ENCODE results near the gene TATDN3.
"Not testable (repeated sequence)": the region's sequence is repeated elsewhere in the genome, so short reads cannot be mapped to it uniquely, and the experiment has no call there.

The TATDN3 gene

DNA sequence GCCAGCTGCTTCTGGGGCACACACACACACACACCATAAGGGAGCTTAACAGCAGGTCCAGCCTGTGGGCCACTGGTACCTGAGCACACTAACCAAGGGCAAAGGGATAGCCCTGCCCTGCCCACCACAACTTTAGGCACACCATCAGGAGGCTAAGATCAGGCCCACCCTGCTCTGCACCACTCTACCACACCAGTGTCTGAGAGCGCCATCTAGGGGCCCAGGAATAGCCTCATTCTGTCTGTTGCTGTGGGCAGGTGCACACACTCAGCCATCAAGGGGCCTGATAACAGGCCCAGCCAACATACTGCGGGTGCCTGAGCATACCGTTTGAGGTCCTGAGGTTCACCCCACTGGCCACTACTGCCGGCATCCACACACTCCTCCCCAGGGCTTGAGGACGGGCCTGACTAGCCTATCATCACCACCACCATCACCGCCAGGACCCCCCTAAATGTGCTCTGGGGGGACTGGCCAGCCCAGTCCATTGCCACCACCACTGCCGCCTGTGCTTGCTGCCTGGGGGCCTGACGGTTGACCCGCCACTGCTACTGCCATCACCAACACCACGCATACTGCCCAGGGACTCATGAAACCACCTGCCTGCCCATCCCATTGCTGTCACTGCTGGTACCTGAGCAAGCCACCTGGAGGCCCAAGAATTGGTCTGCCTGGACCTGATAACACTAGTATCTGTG is 31.4 kb upstream of the TATDN3 start:
- no peaks in the 10 kb centered on the region for H3K4me1 ChIP-seq (ENCODE audit: control insufficient read depth, insufficient read depth, low read length)
- no peaks in the 10 kb centered on the region for H3K27me3 ChIP-seq (ENCODE audit: control insufficient read depth, insufficient read depth, low read length)
- H3K9ac ChIP-seq (ENCODE audit: low read length) = no peak overlapping the region
- no peaks in the 10 kb centered on the region for H3K9me3 ChIP-seq (ENCODE audit: control insufficient read depth, low read length)
- H3K36me3 ChIP-seq (ENCODE audit: control insufficient read depth, insufficient read depth, low read length) = no peaks in the 10 kb centered on the region
- H3K4me3 ChIP-seq (ENCODE audit: low read length) = no peak overlapping the region

- Histone ChIP-seq H3K36me3 (ENCODE audit: control insufficient read depth, insufficient read depth, low read length) (no peaks in the 10 kb centered on the region), H3K9ac (ENCODE audit: low read length) (no peak overlapping the region), H3K4me3 (ENCODE audit: low read length) (no peak overlapping the region), H3K4me1 (ENCODE audit: control insufficient read depth, insufficient read depth, low read length) (no peaks in the 10 kb centered on the region), H3K9me3 (ENCODE audit: control insufficient read depth, low read length) (no peaks in the 10 kb centered on the region), H3K27me3 (ENCODE audit: control insufficient read depth, insufficient read depth, low read length) (no peaks in the 10 kb centered on the region)
Observed at GRCh38 chr1:212762234-212762633, 29.5 kb upstream of the TATDN3 start.

DNA sequence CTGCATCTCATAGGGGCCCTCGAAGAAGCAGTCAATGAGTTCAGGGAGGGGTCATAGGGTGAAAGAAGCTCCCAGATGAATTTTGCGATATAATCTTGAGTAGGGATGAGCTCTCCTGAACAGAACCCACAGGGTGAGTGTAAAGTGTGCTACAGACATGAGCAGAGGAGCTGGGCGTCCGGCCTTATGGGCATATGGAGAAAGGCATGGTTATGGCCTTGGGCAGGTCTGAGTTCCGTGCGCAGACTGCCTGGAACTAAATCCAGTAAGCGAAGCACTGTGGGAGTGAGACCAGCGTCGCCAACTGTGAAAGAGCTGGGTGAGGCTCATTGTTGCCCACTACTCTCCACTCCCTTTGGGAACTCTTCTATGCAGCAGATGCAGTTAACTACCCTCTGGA is 28.9 kb upstream of the TATDN3 start:
- Histone ChIP-seq H3K9me3 (ENCODE audit: control insufficient read depth, low read length) (no peaks in the 10 kb centered on the region), H3K27me3 (ENCODE audit: control insufficient read depth, insufficient read depth, low read length) (no peaks in the 10 kb centered on the region), H3K4me3 (ENCODE audit: low read length) (no peak overlapping the region), H3K9ac (ENCODE audit: low read length) (no peak overlapping the region), H3K36me3 (ENCODE audit: control insufficient read depth, insufficient read depth, low read length) (no peaks in the 10 kb centered on the region), H3K4me1 (ENCODE audit: control insufficient read depth, insufficient read depth, low read length) (no peaks in the 10 kb centered on the region)

DNA sequence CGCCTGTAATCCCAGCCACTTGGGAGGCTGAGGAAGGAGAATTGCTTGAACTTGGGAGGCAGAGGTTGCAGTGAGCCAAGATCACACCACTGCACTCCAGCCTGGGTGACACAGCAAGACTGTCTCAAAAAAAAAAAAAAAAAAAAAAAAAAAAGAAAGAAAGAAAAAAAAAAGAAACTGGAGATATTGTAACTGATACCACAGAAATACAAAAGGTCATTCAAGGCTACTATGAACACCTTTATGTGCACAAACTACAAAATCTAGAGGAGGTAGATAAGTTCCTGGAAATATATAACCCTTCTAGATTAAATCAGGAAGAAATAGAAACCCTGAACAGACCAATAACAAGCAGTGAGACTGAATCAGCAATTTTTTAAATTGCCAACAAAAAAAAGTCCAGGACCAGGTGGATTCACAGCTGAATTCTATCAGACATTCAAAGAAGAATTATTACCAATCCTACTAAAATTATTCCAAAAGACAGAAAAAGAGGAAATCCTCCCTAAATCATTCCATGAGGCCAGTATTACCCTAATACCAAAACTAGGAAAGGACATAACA is 26.9 kb upstream of the TATDN3 start:
- not testable (repeated sequence) for H3K4me3 ChIP-seq (ENCODE audit: low read length); H3K36me3 ChIP-seq (ENCODE audit: control insufficient read depth, insufficient read depth, low read length); H3K27me3 ChIP-seq (ENCODE audit: control insufficient read depth, insufficient read depth, low read length)

GRCh38 chr1:212766825-212767224 is 24.9 kb upstream of the TATDN3 start:
- H3K4me1 ChIP-seq (ENCODE audit: control insufficient read depth, insufficient read depth, low read length); H3K27me3 ChIP-seq (ENCODE audit: control insufficient read depth, insufficient read depth, low read length); H3K9ac ChIP-seq (ENCODE audit: low read length); H3K4me3 ChIP-seq (ENCODE audit: low read length); H3K36me3 ChIP-seq (ENCODE audit: control insufficient read depth, insufficient read depth, low read length); H3K9me3 ChIP-seq (ENCODE audit: control insufficient read depth, low read length): not testable (repeated sequence)

More for the DNA sequence above, 26.9 kb upstream of the TATDN3 start:
- not testable (repeated sequence) for H3K4me1 ChIP-seq (ENCODE audit: control insufficient read depth, insufficient read depth, low read length); H3K9me3 ChIP-seq (ENCODE audit: control insufficient read depth, low read length); H3K9ac ChIP-seq (ENCODE audit: low read length)

DNA sequence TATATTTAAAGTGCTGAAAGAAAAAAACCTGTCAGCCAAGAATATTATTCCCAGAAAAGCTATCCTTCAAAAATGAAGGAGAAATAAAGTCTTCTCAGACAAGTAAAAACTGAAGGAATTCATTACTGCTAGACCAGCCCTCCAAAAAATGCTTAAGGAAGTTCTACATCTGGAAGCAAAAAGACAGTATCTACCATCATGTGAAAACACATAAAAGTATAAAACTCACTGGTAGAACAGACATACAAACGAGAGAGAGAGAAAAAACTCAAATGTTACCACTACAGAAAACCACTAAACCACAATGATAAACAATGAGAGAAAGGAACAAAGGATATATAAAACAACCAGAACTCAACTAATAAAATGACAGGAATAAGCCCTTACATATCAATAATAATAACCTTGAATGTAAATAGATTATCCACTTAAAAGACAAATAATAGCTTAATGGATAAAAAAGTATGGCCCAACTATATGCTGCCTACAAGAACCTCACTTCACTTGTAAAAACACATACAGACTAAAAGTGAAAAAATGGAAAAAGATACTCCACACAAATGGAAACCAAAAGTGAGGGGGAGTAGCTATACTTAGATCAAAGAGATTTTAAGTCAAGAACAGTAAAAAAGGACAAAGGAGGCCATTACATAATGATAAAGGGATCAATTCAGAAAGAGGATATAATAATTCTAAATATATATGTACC is 22.1 kb upstream of the TATDN3 start:
- no peaks in the 10 kb centered on the region for H3K9me3 ChIP-seq (ENCODE audit: control insufficient read depth, low read length)
- no peak overlapping the region for H3K9ac ChIP-seq (ENCODE audit: low read length)
- no peak overlapping the region for H3K4me3 ChIP-seq (ENCODE audit: low read length)
- no peaks in the 10 kb centered on the region for H3K36me3 ChIP-seq (ENCODE audit: control insufficient read depth, insufficient read depth, low read length)
- H3K4me1 ChIP-seq (ENCODE audit: control insufficient read depth, insufficient read depth, low read length) = no peaks in the 10 kb centered on the region
- H3K27me3 ChIP-seq (ENCODE audit: control insufficient read depth, insufficient read depth, low read length) = no peaks in the 10 kb centered on the region

- Histone ChIP-seq H3K9ac (ENCODE audit: low read length) (no peak overlapping the region), H3K4me3 (ENCODE audit: low read length) (no peak overlapping the region), H3K36me3 (ENCODE audit: control insufficient read depth, insufficient read depth, low read length) (no peaks in the 10 kb centered on the region), H3K9me3 (ENCODE audit: control insufficient read depth, low read length) (no peaks in the 10 kb centered on the region), H3K4me1 (ENCODE audit: control insufficient read depth, insufficient read depth, low read length) (no peaks in the 10 kb centered on the region), H3K27me3 (ENCODE audit: control insufficient read depth, insufficient read depth, low read length) (no peaks in the 10 kb centered on the region)
Observed at GRCh38 chr1:212771341-212771740, 20.4 kb upstream of the TATDN3 start.

- Histone ChIP-seq H3K4me1 (ENCODE audit: control insufficient read depth, insufficient read depth, low read length) (no peaks in the 10 kb centered on the region), H3K9me3 (ENCODE audit: control insufficient read depth, low read length) (no peaks in the 10 kb centered on the region), H3K27me3 (ENCODE audit: control insufficient read depth, insufficient read depth, low read length) (no peaks in the 10 kb centered on the region), H3K4me3 (ENCODE audit: low read length) (no peak overlapping the region), H3K36me3 (ENCODE audit: control insufficient read depth, insufficient read depth, low read length) (no peaks in the 10 kb centered on the region), H3K9ac (ENCODE audit: low read length) (no peak overlapping the region)
Observed at GRCh38 chr1:212773011-212773410, 18.7 kb upstream of the TATDN3 start.

DNA sequence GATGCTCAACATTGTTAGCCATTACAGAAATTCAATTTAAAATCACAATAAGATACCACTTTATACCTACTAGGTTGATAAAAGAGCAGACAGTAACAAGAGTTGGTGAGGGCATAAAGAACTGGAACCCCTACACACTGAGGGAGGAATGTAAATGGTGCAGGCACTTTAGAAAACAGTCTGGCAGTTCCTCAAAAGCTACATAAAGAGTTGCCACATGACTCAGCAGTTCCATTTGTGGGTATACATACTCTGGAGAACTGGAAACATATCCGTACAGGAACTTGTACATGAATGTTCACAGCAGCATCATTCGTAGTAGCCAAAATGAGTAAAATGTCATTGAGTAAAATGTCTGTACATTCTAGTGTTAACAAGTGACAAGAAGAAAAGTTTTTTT is 17.1 kb upstream of the TATDN3 start:
- no peak overlapping the region for H3K9ac ChIP-seq (ENCODE audit: low read length)
- H3K4me1 ChIP-seq (ENCODE audit: control insufficient read depth, insufficient read depth, low read length) = no peaks in the 10 kb centered on the region
- H3K27me3 ChIP-seq (ENCODE audit: control insufficient read depth, insufficient read depth, low read length) = no peaks in the 10 kb centered on the region
- no peaks in the 10 kb centered on the region for H3K36me3 ChIP-seq (ENCODE audit: control insufficient read depth, insufficient read depth, low read length)
- H3K9me3 ChIP-seq (ENCODE audit: control insufficient read depth, low read length) = no peaks in the 10 kb centered on the region
- no peak overlapping the region for H3K4me3 ChIP-seq (ENCODE audit: low read length)

GRCh38 chr1:212775241-212775640 is 16.5 kb upstream of the TATDN3 start:
- Histone ChIP-seq H3K9ac (ENCODE audit: low read length) (no peak overlapping the region), H3K4me3 (ENCODE audit: low read length) (no peak overlapping the region), H3K4me1 (ENCODE audit: control insufficient read depth, insufficient read depth, low read length) (no peaks in the 10 kb centered on the region), H3K9me3 (ENCODE audit: control insufficient read depth, low read length) (no peaks in the 10 kb centered on the region), H3K27me3 (ENCODE audit: control insufficient read depth, insufficient read depth, low read length) (no peaks in the 10 kb centered on the region), H3K36me3 (ENCODE audit: control insufficient read depth, insufficient read depth, low read length) (no peaks in the 10 kb centered on the region)

DNA sequence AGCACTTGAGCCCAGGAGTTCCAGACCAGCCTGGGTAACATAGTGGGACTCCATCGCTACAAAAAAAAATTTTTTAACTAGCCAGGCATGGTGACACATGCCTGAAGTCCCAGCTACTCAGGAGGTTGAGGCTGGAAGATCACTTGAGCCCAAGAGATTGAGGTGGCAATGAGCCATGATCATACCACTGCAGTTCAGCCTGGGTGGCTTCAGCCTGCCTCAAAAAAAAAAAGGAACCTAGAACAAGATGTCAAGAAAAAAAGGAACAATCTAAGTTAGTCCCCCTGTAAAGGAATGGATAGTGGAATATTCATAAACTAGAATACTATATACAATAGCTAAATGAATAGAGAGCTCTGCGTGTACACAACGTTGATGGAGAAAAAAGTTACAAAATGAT is 14.5 kb upstream of the TATDN3 start:
- no peaks in the 10 kb centered on the region for H3K36me3 ChIP-seq (ENCODE audit: control insufficient read depth, insufficient read depth, low read length)
- no peaks in the 10 kb centered on the region for H3K9me3 ChIP-seq (ENCODE audit: control insufficient read depth, low read length)
- H3K4me1 ChIP-seq (ENCODE audit: control insufficient read depth, insufficient read depth, low read length) = no peaks in the 10 kb centered on the region
- H3K9ac ChIP-seq (ENCODE audit: low read length) = no peak overlapping the region
- H3K4me3 ChIP-seq (ENCODE audit: low read length) = no peak overlapping the region
- no peaks in the 10 kb centered on the region for H3K27me3 ChIP-seq (ENCODE audit: control insufficient read depth, insufficient read depth, low read length)

- not testable (repeated sequence) for H3K4me3 ChIP-seq (ENCODE audit: low read length); H3K4me1 ChIP-seq (ENCODE audit: control insufficient read depth, insufficient read depth, low read length); H3K9ac ChIP-seq (ENCODE audit: low read length); H3K9me3 ChIP-seq (ENCODE audit: control insufficient read depth, low read length); H3K27me3 ChIP-seq (ENCODE audit: control insufficient read depth, insufficient read depth, low read length); H3K36me3 ChIP-seq (ENCODE audit: control insufficient read depth, insufficient read depth, low read length)
Observed at GRCh38 chr1:212779086-212779485, 12.6 kb upstream of the TATDN3 start.

Measured in mucosa of stomach (tissue), 1 donor.